Measurements from ENCODE around the gene SAMM50.

- TF ChIP-seq TAF1 (IDR thresholded peaks at IDR 0.05; ENCODE audit: low read depth), result no peak
- no peak for TF ChIP-seq TCF12 (IDR thresholded peaks at IDR 0.05; ENCODE audit: low read depth)
- no peak for TF ChIP-seq EP300 (IDR thresholded peaks at IDR 0.05; ENCODE audit: borderline replicate concordance)
- TF ChIP-seq, protein P1, sequence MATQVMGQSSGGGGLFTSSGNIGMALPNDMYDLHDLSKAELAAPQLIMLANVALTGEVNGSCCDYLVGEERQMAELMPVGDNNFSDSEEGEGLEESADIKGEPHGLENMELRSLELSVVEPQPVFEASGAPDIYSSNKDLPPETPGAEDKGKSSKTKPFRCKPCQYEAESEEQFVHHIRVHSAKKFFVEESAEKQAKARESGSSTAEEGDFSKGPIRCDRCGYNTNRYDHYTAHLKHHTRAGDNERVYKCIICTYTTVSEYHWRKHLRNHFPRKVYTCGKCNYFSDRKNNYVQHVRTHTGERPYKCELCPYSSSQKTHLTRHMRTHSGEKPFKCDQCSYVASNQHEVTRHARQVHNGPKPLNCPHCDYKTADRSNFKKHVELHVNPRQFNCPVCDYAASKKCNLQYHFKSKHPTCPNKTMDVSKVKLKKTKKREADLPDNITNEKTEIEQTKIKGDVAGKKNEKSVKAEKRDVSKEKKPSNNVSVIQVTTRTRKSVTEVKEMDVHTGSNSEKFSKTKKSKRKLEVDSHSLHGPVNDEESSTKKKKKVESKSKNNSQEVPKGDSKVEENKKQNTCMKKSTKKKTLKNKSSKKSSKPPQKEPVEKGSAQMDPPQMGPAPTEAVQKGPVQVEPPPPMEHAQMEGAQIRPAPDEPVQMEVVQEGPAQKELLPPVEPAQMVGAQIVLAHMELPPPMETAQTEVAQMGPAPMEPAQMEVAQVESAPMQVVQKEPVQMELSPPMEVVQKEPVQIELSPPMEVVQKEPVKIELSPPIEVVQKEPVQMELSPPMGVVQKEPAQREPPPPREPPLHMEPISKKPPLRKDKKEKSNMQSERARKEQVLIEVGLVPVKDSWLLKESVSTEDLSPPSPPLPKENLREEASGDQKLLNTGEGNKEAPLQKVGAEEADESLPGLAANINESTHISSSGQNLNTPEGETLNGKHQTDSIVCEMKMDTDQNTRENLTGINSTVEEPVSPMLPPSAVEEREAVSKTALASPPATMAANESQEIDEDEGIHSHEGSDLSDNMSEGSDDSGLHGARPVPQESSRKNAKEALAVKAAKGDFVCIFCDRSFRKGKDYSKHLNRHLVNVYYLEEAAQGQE (IDR thresholded peaks at IDR 0.05; ENCODE audit: low read depth), result no peak
- no peak for TF ChIP-seq FOXM1 (IDR thresholded peaks at IDR 0.05; ENCODE audit: borderline replicate concordance, low read depth)
- no peak for TF ChIP-seq ZBTB7A (IDR thresholded peaks at IDR 0.05; ENCODE audit: low read depth)
- no peak for TF ChIP-seq CREB1 (IDR thresholded peaks at IDR 0.05; ENCODE audit: low read depth)
- TF ChIP-seq RAD21 (IDR thresholded peaks at IDR 0.05; ENCODE audit: low read depth), result no peak
- TF ChIP-seq, protein P2, sequence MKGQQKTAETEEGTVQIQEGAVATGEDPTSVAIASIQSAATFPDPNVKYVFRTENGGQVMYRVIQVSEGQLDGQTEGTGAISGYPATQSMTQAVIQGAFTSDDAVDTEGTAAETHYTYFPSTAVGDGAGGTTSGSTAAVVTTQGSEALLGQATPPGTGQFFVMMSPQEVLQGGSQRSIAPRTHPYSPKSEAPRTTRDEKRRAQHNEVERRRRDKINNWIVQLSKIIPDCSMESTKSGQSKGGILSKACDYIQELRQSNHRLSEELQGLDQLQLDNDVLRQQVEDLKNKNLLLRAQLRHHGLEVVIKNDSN (IDR thresholded peaks at IDR 0.05), result no peak
Measured at GRCh38 chr22:43983808-43984207, 28.6 kb downstream of the SAMM50 start.

Data from Ishikawa (cell line).